Measurements from ENCODE around the gene ACOXL.

Gene ACOXL

GRCh38 chr2:110718382-110718781 is 14.0 kb upstream of the ACOXL start:
- in situ Hi-C loops (cut with MboI; ENCODE audit: low sequenced_read_pairs), result no loop called here

GRCh38 chr2:110718990-110719389 is 13.4 kb upstream of the ACOXL start:
- in situ Hi-C loops (cut with MboI; ENCODE audit: low sequenced_read_pairs), result no loop called here

DNA sequence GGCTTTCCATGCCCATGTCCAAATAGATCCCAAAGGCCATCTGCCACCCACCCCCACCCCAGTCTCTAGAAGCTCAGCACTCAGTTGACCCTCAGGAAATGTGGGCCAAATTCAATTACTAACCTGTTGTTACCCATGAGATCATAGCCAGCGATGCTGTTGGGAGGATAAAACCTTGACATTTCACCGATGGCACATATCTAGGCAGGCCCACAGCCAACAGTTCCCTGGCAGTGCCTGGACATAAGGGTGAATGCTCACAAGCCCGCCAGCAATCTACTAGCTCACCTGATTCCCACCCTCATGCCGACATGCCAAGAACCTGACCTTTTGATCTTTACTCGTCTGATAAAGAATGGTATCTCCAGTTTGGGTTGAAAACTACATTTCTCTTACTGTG is 11.8 kb upstream of the ACOXL start:
- in situ Hi-C loops (cut with MboI; ENCODE audit: low sequenced_read_pairs), result no loop called here

- in situ Hi-C loops (cut with MboI; ENCODE audit: low sequenced_read_pairs), result no loop called here
Observed at GRCh38 chr2:110724820-110725219, 7.6 kb upstream of the ACOXL start.

GRCh38 chr2:110725370-110725769 is 7.0 kb upstream of the ACOXL start:
- in situ Hi-C loops (cut with MboI; ENCODE audit: low sequenced_read_pairs), result no loop called here

DNA sequence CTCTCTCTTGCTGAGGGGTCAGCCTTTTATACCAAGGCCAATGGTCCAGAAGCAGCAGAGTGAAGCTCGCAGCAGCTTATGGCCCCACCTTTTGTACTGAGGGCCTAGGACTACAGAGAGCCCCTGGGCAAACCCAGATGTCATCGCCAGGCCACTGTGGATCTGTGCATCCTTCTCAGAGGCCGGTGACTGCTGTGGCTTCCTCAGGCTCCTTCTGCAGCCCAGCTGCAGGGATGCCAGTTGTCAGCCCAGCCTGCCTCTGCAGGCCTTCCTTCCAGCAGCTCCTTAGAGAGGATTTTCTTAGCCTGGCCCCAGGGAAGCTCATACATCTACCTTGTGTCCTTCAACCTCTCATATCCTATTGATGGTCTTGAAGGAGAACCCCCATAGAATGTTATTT is 6.5 kb upstream of the ACOXL start:
- in situ Hi-C loops (cut with MboI; ENCODE audit: low sequenced_read_pairs), result no loop called here

DNA sequence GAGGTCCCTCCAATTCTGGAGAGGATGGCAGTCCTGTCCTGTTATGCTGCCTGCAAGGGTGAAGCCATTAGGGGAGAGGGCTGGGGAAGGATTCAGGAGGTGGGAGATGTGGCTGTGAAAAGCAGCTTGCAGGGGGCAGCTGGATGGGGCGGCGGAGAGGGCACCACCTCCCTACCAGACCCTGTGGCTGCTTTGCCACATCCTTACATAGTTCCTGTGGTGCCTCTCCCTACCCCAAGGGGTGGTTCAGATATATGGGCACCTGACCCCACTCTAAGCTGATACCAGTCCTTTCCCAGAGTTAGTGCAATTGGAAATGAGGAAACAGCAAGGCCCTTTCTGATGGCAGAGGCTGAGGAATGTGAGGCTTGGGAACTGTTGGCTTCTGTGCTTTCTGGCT is 6.1 kb upstream of the ACOXL start:
- in situ Hi-C loops (cut with MboI; ENCODE audit: low sequenced_read_pairs), result no loop called here

GRCh38 chr2:110727923-110728322 is 4.5 kb upstream of the ACOXL start:
- in situ Hi-C loops (cut with MboI; ENCODE audit: low sequenced_read_pairs), result no loop called here

- in situ Hi-C loops (cut with MboI; ENCODE audit: low sequenced_read_pairs), result no loop called here
Observed at GRCh38 chr2:110729106-110729505, 3.3 kb upstream of the ACOXL start.

DNA sequence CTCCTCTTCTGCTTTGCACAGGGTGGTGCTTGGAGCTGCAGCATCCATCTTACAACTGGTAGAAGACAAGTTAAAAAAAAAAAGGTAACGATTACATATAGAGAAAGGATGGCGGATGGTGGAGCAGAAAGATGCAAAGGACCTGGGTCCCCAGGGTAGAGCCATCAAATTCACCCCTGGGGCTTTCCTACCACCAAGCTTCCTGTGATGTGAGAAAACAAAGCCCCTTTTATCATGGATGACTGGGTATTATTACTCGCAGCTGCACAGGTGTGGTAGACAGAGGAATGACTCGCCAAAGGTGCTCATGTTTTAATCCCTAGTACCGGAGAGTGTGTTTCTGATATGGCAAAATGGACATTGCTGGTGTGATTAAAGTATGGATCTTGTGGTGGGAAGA is 1.3 kb upstream of the ACOXL start:
- in situ Hi-C loops (cut with MboI; ENCODE audit: low sequenced_read_pairs), result no loop called here

DNA sequence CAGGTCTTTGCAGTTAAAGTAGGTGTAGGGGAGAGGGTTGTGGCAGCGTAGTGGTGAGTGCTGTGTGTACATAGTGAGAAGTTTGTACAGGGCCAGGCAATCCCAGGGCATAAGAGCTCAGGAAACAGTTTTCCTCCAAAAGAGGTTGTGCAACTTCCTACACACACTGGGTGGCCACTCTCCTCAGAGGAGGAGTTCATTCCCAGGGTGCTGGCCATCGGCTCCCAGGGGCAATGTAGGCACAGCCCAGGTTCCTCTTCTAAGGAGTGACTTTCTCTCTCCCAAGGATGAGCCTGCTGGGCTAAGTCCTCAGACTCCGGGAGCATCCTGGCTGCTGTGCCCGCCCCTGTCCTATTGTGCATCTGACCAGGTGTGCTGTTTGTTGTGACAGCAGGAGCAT is 3.0 kb downstream of the ACOXL start:
- in situ Hi-C loops (cut with MboI; ENCODE audit: low sequenced_read_pairs), result no loop called here

GRCh38 chr2:110737783-110738182 is 5.4 kb downstream of the ACOXL start:
- in situ Hi-C loops (cut with MboI; ENCODE audit: low sequenced_read_pairs), result no loop called here

GRCh38 chr2:110740747-110741349 is 8.5 kb downstream of the ACOXL start:
- in situ Hi-C loops (cut with MboI; ENCODE audit: low sequenced_read_pairs), result no loop called here

DNA sequence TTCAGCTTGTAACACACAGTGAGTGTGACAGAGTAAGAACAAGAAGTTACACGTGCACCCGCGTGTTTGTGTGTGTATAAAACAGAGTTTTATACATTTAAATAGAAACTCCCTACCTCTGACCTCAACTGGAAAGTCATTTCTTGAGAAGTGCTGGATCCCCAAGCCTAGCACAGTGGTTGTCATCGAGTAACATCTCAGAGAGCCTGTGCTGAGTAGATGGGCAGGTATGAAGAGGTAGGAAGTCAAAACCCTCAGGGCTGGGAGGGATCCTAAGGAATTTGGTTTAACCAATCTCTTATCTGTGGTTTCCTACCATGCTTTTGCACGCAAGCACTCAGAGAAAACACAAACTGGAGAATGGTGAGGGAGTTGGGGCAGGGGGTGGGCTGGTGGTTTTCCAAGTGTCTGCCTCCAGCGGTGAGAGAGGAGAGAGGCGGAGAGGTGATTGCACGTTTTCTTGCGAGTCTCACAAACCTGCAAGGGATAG is 9.2 kb downstream of the ACOXL start:
- in situ Hi-C loops (cut with MboI; ENCODE audit: low sequenced_read_pairs), result no loop called here

- in situ Hi-C loops (cut with MboI; ENCODE audit: low sequenced_read_pairs), result no loop called here
Observed at GRCh38 chr2:110742412-110742811, 10.0 kb downstream of the ACOXL start.

- in situ Hi-C loops (cut with MboI; ENCODE audit: low sequenced_read_pairs), result no loop called here
Observed at GRCh38 chr2:110743600-110743999, 11.2 kb downstream of the ACOXL start.

GRCh38 chr2:110744429-110744828 is 12.1 kb downstream of the ACOXL start:
- in situ Hi-C loops (cut with MboI; ENCODE audit: low sequenced_read_pairs), result no loop called here

DNA sequence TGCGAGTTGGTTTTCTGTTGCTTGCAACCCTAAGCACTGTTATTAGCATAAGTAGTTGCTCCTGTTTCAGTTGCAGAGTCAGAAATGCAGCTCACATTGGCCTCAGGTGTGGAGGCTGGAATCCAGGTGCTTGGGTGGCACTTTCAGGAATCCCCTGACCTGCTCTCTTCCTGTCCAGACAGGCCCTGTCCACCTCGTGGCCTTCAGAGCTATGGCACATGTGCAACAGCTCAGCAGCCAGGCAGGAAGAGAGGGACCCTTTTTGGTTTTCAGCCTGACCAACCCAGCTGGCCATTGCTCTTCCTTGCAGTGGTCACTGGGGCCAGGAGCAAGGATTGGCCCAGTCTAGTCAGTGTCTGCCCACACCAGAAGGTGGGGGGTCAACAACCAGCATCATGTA is 12.7 kb downstream of the ACOXL start:
- in situ Hi-C loops (cut with MboI; ENCODE audit: low sequenced_read_pairs), result no loop called here

- in situ Hi-C loops (cut with MboI; ENCODE audit: low sequenced_read_pairs), result no loop called here
Observed at GRCh38 chr2:110746586-110747521, 14.5 kb downstream of the ACOXL start.

DNA sequence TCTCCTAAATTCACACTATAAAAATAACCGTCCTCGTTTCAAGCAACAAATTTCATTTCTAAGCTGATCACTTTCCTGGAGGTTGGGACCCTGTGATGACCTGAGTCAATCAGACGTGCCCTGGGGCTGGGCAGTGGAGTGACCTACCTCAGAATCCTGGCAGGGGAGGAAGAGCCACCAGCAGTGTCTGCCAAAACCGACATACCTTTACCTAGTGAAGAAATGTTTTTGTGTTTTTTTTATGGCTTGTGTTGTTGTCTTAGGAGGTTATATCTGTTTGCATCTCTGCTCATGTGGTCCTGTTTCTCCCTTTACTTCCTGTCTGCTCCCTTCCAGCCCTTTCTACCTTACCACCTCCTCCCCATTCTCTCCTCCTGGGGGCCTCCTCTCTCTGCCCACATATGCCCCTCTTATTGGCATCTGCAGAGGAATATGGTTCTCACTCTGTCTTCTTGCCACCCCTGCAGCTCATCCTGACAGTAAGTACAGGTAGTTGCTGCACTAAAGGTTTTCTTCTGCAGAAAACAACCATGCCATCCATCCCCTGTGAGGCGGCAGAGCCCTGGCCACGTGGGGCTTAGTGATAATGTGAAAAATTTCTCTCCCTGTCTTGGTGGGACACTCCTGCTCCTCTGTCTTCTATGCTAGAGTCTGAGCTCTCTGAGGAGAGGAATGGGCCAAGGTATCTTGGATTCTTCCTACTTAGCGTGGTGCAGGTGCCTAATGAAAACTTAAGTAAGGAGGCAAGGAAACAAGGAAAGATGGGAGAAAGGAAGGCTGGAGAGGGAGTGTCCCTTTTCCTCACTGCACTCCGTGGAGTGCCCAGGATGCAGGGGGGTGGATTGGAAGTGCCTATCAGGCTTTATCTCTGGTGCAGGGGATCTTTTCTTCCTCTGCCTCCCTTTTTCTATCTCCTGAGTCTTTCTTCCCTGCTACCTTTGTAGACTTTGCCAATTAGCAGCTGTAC is 15.4 kb downstream of the ACOXL start:
- in situ Hi-C loops (cut with MboI; ENCODE audit: low sequenced_read_pairs), result no loop called here

DNA sequence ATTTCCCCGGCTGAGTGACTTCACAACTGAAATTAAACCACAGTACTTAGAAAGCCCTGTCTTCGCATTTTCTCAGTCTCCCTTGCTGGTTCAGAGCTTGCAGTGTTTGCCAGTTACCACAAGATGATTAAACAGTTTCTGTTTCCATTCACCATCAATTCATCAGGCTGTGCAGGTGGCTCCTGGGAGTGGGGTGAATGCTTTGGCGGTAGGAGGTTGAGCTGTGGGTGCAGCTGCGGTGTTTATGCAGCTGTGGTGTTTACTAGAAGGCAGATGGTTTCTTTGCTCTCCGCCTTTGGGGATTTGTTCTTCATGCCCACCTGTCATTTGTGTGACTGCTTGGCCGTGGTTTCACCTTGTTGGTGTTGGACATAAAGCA is 16.1 kb downstream of the ACOXL start:
- in situ Hi-C loops (cut with MboI; ENCODE audit: low sequenced_read_pairs), result no loop called here

Data from HL-60/S4 treated with retinoic acid at 250 ng/mL for 4 days and 3 days (cell line).